ENCODE results near the gene TBX1.

DNA sequence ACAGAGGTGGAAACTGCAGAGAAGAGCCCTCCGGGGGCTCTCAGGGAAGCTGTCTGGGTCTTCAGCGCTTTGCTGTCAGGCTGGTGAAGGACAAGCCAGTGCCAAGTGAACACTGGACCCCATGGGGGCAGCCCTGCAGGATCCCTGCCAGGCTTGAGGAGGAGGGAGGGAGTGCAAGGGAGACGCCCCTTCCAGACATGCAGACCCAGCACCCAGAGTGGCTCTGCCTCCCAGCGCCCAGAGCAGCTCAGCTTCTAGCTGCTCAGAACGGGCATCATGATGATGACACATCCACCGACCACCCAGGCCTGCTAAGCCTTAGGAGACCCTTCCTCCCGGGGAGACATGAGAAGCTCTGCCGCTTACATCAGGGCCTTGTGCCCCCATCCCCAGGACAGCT is 39.7 kb downstream of the TBX1 start:
- TF ChIP-seq, protein P1, sequence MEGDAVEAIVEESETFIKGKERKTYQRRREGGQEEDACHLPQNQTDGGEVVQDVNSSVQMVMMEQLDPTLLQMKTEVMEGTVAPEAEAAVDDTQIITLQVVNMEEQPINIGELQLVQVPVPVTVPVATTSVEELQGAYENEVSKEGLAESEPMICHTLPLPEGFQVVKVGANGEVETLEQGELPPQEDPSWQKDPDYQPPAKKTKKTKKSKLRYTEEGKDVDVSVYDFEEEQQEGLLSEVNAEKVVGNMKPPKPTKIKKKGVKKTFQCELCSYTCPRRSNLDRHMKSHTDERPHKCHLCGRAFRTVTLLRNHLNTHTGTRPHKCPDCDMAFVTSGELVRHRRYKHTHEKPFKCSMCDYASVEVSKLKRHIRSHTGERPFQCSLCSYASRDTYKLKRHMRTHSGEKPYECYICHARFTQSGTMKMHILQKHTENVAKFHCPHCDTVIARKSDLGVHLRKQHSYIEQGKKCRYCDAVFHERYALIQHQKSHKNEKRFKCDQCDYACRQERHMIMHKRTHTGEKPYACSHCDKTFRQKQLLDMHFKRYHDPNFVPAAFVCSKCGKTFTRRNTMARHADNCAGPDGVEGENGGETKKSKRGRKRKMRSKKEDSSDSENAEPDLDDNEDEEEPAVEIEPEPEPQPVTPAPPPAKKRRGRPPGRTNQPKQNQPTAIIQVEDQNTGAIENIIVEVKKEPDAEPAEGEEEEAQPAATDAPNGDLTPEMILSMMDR (conservative IDR thresholded peaks at IDR 0.05; ENCODE audit: low read length): no peak
- no peak for TF ChIP-seq EZH2phosphoT487 (IDR thresholded peaks at IDR 0.05; ENCODE audit: borderline replicate concordance, low read depth, low read length)
